Activated T-helper 17 cell treated with anti-CD3 and anti-CD28 coated beads, Interleukin-2, amount 50 U/mL, for 72 hours (primary cell): ENCODE data around the gene GSTO1. TPM values are rescaled to one million over a fixed set of nuclear protein-coding genes. Genes with fewer than 3 reads are reported as not detected.

Experiments
- ATAC-seq: fragments of 150-1000 bp; cut with Tn5 transposase; replicated peaks from 2 replicates; pipeline ENCODE4 v1.10.0; 2021; ENCODE audit warnings: mild to moderate bottlenecking, moderate library complexity
- H3K27ac Mint-ChIP-seq: one replicate; pipeline ENCODE4 v1.8.0; 2022; ENCODE audit warnings: mixed read lengths
- H3K27me3 Mint-ChIP-seq: one replicate; pipeline ENCODE4 v1.8.0; 2022; ENCODE audit warnings: mixed read lengths
- H3K36me3 Mint-ChIP-seq: one replicate; pipeline ENCODE4 v1.8.0; 2022; ENCODE audit warnings: low read depth, mild to moderate bottlenecking, mixed read lengths
- H3K4me1 Mint-ChIP-seq: one replicate; pipeline ENCODE4 v1.8.0; 2022; ENCODE audit warnings: mixed read lengths
- H3K4me3 Mint-ChIP-seq: one replicate; pipeline ENCODE4 v1.8.0; 2022; ENCODE audit warnings: mild to moderate bottlenecking, mixed read lengths
- H3K9me3 Mint-ChIP-seq: one replicate; pipeline ENCODE4 v1.8.0; 2022; ENCODE audit warnings: mixed read lengths
- total RNA-seq, 2 donors: library from RNA; stranded (reverse); gene quantifications; one replicate each; pipeline ENCODE4 v1.2.3, GENCODE V29; 2022

GSTO1 gene
- total RNA-seq, 2 donors from 2014 or later = 226 to 258 TPM

GRCh38 chr10:104276192-104276591, 21.5 kb downstream of the GSTO1 start:
- Mint-ChIP-seq H3K36me3 (no peaks in the 10 kb centered on the region), H3K9me3 (no peaks in the 10 kb centered on the region), H3K27ac (no peak overlapping the region), H3K4me3 (no peak overlapping the region), H3K4me1 (no peaks in the 10 kb centered on the region), H3K27me3 (peaks cover 8% of the 10 kb centered on the region)
- ATAC-seq = no peak

GRCh38 chr10:104277785-104278184, 23.1 kb downstream of the GSTO1 start:
- Mint-ChIP-seq H3K9me3 (no peaks in the 10 kb centered on the region), H3K4me1 (no peaks in the 10 kb centered on the region), H3K27ac (no peak overlapping the region), H3K36me3 (no peaks in the 10 kb centered on the region), H3K27me3 (peaks cover 8% of the 10 kb centered on the region), H3K4me3 (no peak overlapping the region)
- ATAC-seq = no peak

- Mint-ChIP-seq H3K36me3 (no peaks in the 10 kb centered on the region), H3K27me3 (peaks cover 8% of the 10 kb centered on the region), H3K27ac (no peak overlapping the region), H3K9me3 (no peaks in the 10 kb centered on the region), H3K4me3 (no peak overlapping the region), H3K4me1 (no peaks in the 10 kb centered on the region)
- no peak for ATAC-seq
Observed at GRCh38 chr10:104279550-104280259, 25.0 kb downstream of the GSTO1 start.

- H3K9me3 Mint-ChIP-seq = no peaks in the 10 kb centered on the region
- no peak overlapping the region for H3K27ac Mint-ChIP-seq
- H3K27me3 Mint-ChIP-seq = peaks cover 4% of the 10 kb centered on the region
- H3K4me1 Mint-ChIP-seq = no peaks in the 10 kb centered on the region
- ATAC-seq = no peak
- no peaks in the 10 kb centered on the region for H3K36me3 Mint-ChIP-seq
- no peak overlapping the region for H3K4me3 Mint-ChIP-seq
Observed at GRCh38 chr10:104281694-104282093, 27.0 kb downstream of the GSTO1 start.

GRCh38 chr10:104284846-104285245, 30.2 kb downstream of the GSTO1 start:
- no peaks in the 10 kb centered on the region for H3K4me1 Mint-ChIP-seq
- H3K9me3 Mint-ChIP-seq = no peaks in the 10 kb centered on the region
- no peak overlapping the region for H3K4me3 Mint-ChIP-seq
- H3K27ac Mint-ChIP-seq = no peak overlapping the region
- no peak for ATAC-seq
- H3K27me3 Mint-ChIP-seq = peaks cover 8% of the 10 kb centered on the region
- H3K36me3 Mint-ChIP-seq = no peaks in the 10 kb centered on the region

- no peak for ATAC-seq
- Mint-ChIP-seq H3K4me3 (no peak overlapping the region), H3K4me1 (peaks cover 7% of the 10 kb centered on the region), H3K36me3 (no peaks in the 10 kb centered on the region), H3K27ac (no peak overlapping the region), H3K27me3 (peaks cover 17% of the 10 kb centered on the region), H3K9me3 (no peaks in the 10 kb centered on the region)
Observed at GRCh38 chr10:104286939-104287338, 32.2 kb downstream of the GSTO1 start.

GRCh38 chr10:104288355-104288754, 33.7 kb downstream of the GSTO1 start:
- Mint-ChIP-seq H3K27me3 (peaks cover 17% of the 10 kb centered on the region), H3K9me3 (no peaks in the 10 kb centered on the region), H3K27ac (no peak overlapping the region)

GRCh38 chr10:104291439-104291951, 36.8 kb downstream of the GSTO1 start:
- Mint-ChIP-seq H3K27ac (peak overlapping the region; percentile 8), H3K9me3 (no peaks in the 10 kb centered on the region), H3K4me1 (peaks cover 14% of the 10 kb centered on the region), H3K27me3 (peaks cover 17% of the 10 kb centered on the region), H3K36me3 (no peaks in the 10 kb centered on the region), H3K4me3 (no peak overlapping the region)
- peak; percentile 95 for ATAC-seq

More at GRCh38 chr10:104288355-104288754, 33.7 kb downstream of the GSTO1 start:
- no peak overlapping the region for H3K4me3 Mint-ChIP-seq
- ATAC-seq = no peak
- H3K4me1 Mint-ChIP-seq = peaks cover 14% of the 10 kb centered on the region
- H3K36me3 Mint-ChIP-seq = no peaks in the 10 kb centered on the region

GRCh38 chr10:104293011-104293410, 38.3 kb downstream of the GSTO1 start:
- H3K9me3 Mint-ChIP-seq = no peaks in the 10 kb centered on the region
- peak overlapping the region; percentile 1 for H3K27ac Mint-ChIP-seq
- H3K27me3 Mint-ChIP-seq = peaks cover 17% of the 10 kb centered on the region
- H3K4me1 Mint-ChIP-seq = peaks cover 14% of the 10 kb centered on the region
- H3K4me3 Mint-ChIP-seq = peak overlapping the region; percentile 1
- no peaks in the 10 kb centered on the region for H3K36me3 Mint-ChIP-seq
- peak; percentile 61 for ATAC-seq

GRCh38 chr10:104293781-104294321, 39.2 kb downstream of the GSTO1 start:
- Mint-ChIP-seq H3K9me3 (no peaks in the 10 kb centered on the region), H3K4me1 (peaks cover 14% of the 10 kb centered on the region), H3K27me3 (peaks cover 13% of the 10 kb centered on the region), H3K4me3 (no peak overlapping the region), H3K27ac (no peak overlapping the region), H3K36me3 (no peaks in the 10 kb centered on the region)
- ATAC-seq = no peak

- Mint-ChIP-seq H3K27ac (peak overlapping the region; percentile 42), H3K27me3 (no peaks in the 10 kb centered on the region), H3K36me3 (no peaks in the 10 kb centered on the region), H3K4me3 (no peak overlapping the region), H3K4me1 (peaks cover 12% of the 10 kb centered on the region), H3K9me3 (no peaks in the 10 kb centered on the region)
- ATAC-seq = no peak
Observed at GRCh38 chr10:104296687-104297436, 42.2 kb downstream of the GSTO1 start.

- Mint-ChIP-seq H3K4me1 (peaks cover 8% of the 10 kb centered on the region), H3K27ac (no peak overlapping the region), H3K9me3 (no peaks in the 10 kb centered on the region), H3K4me3 (no peak overlapping the region), H3K36me3 (no peaks in the 10 kb centered on the region), H3K27me3 (no peaks in the 10 kb centered on the region)
- ATAC-seq = peak; percentile 31
Observed at GRCh38 chr10:104297697-104298660, 43.3 kb downstream of the GSTO1 start.

GRCh38 chr10:104299031-104299904, 44.6 kb downstream of the GSTO1 start:
- no peaks in the 10 kb centered on the region for H3K36me3 Mint-ChIP-seq
- H3K4me1 Mint-ChIP-seq = peaks cover 5% of the 10 kb centered on the region
- H3K27me3 Mint-ChIP-seq = no peaks in the 10 kb centered on the region
- no peaks in the 10 kb centered on the region for H3K9me3 Mint-ChIP-seq
- no peak overlapping the region for H3K4me3 Mint-ChIP-seq
- no peak overlapping the region for H3K27ac Mint-ChIP-seq
- ATAC-seq = no peak
